ENCODE results near the gene TMEM242. TPM values are rescaled to one million over a fixed set of nuclear protein-coding genes. Genes with fewer than 3 reads are reported as not detected.

The TMEM242 gene
- total RNA-seq, 1 donor from 2014 or later = 9.6 TPM

DNA sequence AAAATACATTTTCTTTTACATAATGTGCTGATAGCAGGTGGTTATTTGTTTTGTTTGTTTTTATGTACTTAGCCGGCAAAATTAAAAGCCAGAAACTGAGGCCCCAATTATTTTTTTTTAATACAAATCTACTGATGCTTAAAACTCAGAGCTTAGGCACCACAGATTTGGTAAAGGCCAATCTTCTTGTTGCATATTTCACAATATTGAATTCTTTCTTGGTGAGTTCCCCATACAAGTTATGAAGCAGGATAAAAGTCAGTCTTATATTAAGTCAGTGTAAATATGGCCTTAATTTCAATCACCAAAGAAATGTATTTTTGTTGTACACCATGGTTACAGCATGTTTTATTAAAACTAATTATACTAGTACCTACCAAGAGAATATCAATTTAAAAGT, 41.4 kb upstream of the TMEM242 start:
- Histone ChIP-seq H3K27me3 (ENCODE audit: control insufficient read depth, insufficient read depth, low read length) (no peaks in the 10 kb centered on the region), H3K36me3 (ENCODE audit: control insufficient read depth, insufficient read depth, low read length) (no peaks in the 10 kb centered on the region), H3K4me3 (ENCODE audit: low read depth, low read length) (no peak overlapping the region)
- TF ChIP-seq, protein P1, sequence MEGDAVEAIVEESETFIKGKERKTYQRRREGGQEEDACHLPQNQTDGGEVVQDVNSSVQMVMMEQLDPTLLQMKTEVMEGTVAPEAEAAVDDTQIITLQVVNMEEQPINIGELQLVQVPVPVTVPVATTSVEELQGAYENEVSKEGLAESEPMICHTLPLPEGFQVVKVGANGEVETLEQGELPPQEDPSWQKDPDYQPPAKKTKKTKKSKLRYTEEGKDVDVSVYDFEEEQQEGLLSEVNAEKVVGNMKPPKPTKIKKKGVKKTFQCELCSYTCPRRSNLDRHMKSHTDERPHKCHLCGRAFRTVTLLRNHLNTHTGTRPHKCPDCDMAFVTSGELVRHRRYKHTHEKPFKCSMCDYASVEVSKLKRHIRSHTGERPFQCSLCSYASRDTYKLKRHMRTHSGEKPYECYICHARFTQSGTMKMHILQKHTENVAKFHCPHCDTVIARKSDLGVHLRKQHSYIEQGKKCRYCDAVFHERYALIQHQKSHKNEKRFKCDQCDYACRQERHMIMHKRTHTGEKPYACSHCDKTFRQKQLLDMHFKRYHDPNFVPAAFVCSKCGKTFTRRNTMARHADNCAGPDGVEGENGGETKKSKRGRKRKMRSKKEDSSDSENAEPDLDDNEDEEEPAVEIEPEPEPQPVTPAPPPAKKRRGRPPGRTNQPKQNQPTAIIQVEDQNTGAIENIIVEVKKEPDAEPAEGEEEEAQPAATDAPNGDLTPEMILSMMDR (IDR thresholded peaks at IDR 0.05; ENCODE audit: insufficient read depth, low read length, poor library complexity, severe bottlenecking) = no peak
- DNase-seq (ENCODE audit: low read depth) = no peak

- no peaks in the 10 kb centered on the region for H3K27me3 ChIP-seq (ENCODE audit: control insufficient read depth, insufficient read depth, low read length)
- H3K4me3 ChIP-seq (ENCODE audit: low read depth, low read length) = no peak overlapping the region
- DNase-seq (ENCODE audit: low read depth) = no peak
- TF ChIP-seq, protein P1 (IDR thresholded peaks at IDR 0.05; ENCODE audit: insufficient read depth, low read length, poor library complexity, severe bottlenecking) = no peak
- H3K36me3 ChIP-seq (ENCODE audit: control insufficient read depth, insufficient read depth, low read length) = no peaks in the 10 kb centered on the region
Observed at GRCh38 chr6:157361886-157362285, 38.6 kb upstream of the TMEM242 start.

GRCh38 chr6:157358287-157358686, 35.0 kb upstream of the TMEM242 start:
- no peak overlapping the region for H3K4me3 ChIP-seq (ENCODE audit: low read depth, low read length)
- H3K27me3 ChIP-seq (ENCODE audit: control insufficient read depth, insufficient read depth, low read length) = no peaks in the 10 kb centered on the region
- H3K36me3 ChIP-seq (ENCODE audit: control insufficient read depth, insufficient read depth, low read length) = no peaks in the 10 kb centered on the region
- TF ChIP-seq, protein P1 (IDR thresholded peaks at IDR 0.05; ENCODE audit: insufficient read depth, low read length, poor library complexity, severe bottlenecking) = no peak
- no peak for DNase-seq (ENCODE audit: low read depth)

DNA sequence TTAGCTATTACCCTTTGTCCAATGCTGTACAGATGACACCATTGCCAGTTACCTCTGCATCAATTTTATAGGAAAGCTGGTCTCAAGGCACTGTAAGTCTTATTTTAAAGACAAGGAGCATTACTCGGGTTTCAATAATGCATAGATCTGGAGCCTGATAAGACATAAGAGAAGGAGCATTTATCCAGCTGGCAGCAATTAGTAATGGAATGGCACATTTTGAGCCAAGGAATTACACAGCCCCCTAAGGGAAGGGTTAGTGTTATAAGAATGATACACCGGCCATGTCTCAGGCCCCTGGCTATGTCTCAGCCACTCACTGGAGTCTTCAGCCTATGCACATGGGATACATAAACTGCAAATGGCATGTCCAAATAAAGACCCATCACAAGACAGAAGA, 23.1 kb upstream of the TMEM242 start:
- TF ChIP-seq, protein P1 (IDR thresholded peaks at IDR 0.05; ENCODE audit: insufficient read depth, low read length, poor library complexity, severe bottlenecking) = no peak
- no peaks in the 10 kb centered on the region for H3K36me3 ChIP-seq (ENCODE audit: control insufficient read depth, insufficient read depth, low read length)
- no peaks in the 10 kb centered on the region for H3K27me3 ChIP-seq (ENCODE audit: control insufficient read depth, insufficient read depth, low read length)
- DNase-seq (ENCODE audit: low read depth) = no peak
- H3K4me3 ChIP-seq (ENCODE audit: low read depth, low read length) = no peak overlapping the region

DNA sequence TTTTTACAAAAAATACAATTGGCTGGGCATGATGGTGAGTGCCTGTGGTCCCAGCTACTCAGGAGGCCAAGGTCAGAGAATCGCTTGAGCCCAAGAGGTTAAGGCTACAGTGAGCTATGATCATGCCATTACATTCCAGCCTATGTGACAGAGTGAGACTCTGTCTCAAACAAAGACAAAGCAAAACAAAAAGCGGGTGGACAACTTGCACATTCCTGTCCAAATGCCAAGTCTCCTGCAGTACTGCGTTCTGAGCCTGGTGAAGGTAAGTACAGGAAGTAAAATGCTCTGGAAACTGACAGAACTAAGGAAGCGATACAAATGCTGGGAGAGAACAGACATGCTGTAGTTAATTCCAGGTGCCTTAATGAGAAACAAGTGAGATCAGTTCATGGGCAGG, 20.4 kb upstream of the TMEM242 start:
- H3K27me3 ChIP-seq (ENCODE audit: control insufficient read depth, insufficient read depth, low read length) = no peaks in the 10 kb centered on the region
- DNase-seq (ENCODE audit: low read depth) = no peak
- no peak overlapping the region for H3K4me3 ChIP-seq (ENCODE audit: low read depth, low read length)
- TF ChIP-seq, protein P1 (IDR thresholded peaks at IDR 0.05; ENCODE audit: insufficient read depth, low read length, poor library complexity, severe bottlenecking) = no peak
- H3K36me3 ChIP-seq (ENCODE audit: control insufficient read depth, insufficient read depth, low read length) = no peaks in the 10 kb centered on the region

GRCh38 chr6:157339432-157339831, 16.1 kb upstream of the TMEM242 start:
- no peak for DNase-seq (ENCODE audit: low read depth)
- no peaks in the 10 kb centered on the region for H3K27me3 ChIP-seq (ENCODE audit: control insufficient read depth, insufficient read depth, low read length)
- no peak overlapping the region for H3K4me3 ChIP-seq (ENCODE audit: low read depth, low read length)
- H3K36me3 ChIP-seq (ENCODE audit: control insufficient read depth, insufficient read depth, low read length) = no peaks in the 10 kb centered on the region
- TF ChIP-seq, protein P1 (IDR thresholded peaks at IDR 0.05; ENCODE audit: insufficient read depth, low read length, poor library complexity, severe bottlenecking) = no peak
